ENCODE measurements around the gene DNAJC7.

DNA sequence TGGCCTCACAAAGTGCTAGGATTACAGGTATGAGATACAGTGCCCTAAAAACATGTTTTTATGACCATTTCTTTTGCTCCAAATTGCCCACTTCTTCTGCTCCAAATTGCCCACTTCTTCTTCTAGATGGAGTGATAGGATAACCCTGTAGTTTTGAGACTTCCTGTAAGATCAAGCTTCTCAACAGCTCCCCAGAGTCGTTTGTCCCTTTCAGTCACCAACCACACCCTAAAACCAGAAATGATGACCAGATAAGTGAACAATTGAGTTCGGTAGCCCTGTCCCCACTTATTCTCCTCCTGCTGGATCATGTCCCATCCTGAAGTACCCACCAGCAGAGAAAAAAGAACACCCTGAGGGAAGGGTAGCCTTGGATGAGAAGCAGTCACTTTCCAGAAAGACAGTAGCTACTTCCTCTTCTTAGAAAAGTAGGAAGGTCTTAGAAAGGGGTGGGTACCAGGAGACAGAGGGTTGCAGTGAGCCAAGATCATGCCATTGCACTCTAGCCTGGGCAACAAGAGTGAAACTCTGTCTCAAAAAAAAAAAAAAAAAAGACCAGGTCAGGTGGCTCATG is 84.3 kb downstream of the DNAJC7 start:
- TF ChIP-seq, protein P1, sequence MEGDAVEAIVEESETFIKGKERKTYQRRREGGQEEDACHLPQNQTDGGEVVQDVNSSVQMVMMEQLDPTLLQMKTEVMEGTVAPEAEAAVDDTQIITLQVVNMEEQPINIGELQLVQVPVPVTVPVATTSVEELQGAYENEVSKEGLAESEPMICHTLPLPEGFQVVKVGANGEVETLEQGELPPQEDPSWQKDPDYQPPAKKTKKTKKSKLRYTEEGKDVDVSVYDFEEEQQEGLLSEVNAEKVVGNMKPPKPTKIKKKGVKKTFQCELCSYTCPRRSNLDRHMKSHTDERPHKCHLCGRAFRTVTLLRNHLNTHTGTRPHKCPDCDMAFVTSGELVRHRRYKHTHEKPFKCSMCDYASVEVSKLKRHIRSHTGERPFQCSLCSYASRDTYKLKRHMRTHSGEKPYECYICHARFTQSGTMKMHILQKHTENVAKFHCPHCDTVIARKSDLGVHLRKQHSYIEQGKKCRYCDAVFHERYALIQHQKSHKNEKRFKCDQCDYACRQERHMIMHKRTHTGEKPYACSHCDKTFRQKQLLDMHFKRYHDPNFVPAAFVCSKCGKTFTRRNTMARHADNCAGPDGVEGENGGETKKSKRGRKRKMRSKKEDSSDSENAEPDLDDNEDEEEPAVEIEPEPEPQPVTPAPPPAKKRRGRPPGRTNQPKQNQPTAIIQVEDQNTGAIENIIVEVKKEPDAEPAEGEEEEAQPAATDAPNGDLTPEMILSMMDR (IDR thresholded peaks at IDR 0.05; ENCODE audit: insufficient read depth, low read length, poor library complexity, severe bottlenecking): no peak
- TF ChIP-seq EZH2phosphoT487 (conservative IDR thresholded peaks at IDR 0.05; ENCODE audit: low read length): no peak
